B cell (primary cell): ENCODE results near the gene ARL14EP.

Experiments used
- CTCF ChIP-seq: fragments of 200-600 bp; IDR thresholded peaks from one replicate; pipeline ENCODE4 v1.8.0; 2022; ENCODE audit warnings: antibody characterized with exemption, mild to moderate bottlenecking
- EZH2 ChIP-seq: IDR thresholded peaks from 2 replicates; pipeline ENCODE4 v1.6.1; 2012; ENCODE audit warnings: borderline replicate concordance, low read depth, mild to moderate bottlenecking, moderate library complexity, low read length; ENCODE audit not compliant: insufficient read depth, poor library complexity, severe bottlenecking

- TF ChIP-seq CTCF: no peak
- TF ChIP-seq EZH2: no peak
Measured at GRCh38 chr11:30357872-30358271, 35.0 kb downstream of the ARL14EP start.
